ENCODE measurements around the gene FSTL4.
A peak's percentile ranks its signal among the peaks of the same experiment; 100 is the strongest.

The FSTL4 gene

GRCh38 chr5:133203317-133204305 is 408.7 kb downstream of the FSTL4 start:
- no peak for DNase-seq

- no peak for DNase-seq
Observed at GRCh38 chr5:133202066-133202665, 410.2 kb downstream of the FSTL4 start.

DNA sequence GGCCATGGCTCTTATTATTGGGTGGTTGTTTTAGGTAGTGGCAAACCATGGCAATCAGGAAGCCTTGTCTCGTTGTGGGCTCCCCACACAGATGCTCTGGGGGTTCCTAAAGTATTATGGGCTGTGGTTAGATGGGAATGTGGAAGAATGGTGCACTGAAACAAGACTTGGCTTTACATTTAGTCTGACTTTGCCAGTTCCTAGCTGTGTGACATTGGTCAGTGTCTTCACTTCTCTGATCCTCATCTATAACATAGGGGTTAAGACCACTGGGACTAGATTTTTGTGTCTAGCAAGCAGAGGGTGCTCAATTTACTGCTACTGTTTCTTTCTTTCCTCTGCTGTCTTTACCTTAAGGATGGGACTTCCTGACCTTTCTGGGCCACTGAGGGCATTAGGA is 411.0 kb downstream of the FSTL4 start:
- no peak for DNase-seq

DNA sequence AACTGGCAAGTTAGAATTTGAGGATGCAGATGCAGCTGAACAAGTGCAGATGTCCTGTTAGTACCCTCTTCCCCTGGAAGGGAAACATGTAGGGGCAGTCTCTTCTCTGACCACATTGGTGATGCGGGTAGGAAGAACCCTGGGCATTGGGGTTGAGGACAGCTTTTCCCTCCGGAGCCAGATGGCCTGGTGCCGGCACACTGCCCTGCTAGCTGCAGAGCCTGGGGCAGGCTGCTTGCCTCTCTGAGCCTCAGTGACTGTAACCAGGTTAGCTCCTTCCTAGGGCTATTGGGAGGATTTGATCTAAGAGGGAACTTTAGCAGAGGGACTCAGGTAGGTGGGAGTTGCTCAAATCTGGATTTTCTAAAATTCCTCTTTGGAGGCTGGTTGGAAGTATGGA is 412.1 kb downstream of the FSTL4 start:
- DNase-seq = no peak

- no peak for DNase-seq
Observed at GRCh38 chr5:133199417-133200178, 412.7 kb downstream of the FSTL4 start.

GRCh38 chr5:133198511-133198910 is 413.8 kb downstream of the FSTL4 start:
- DNase-seq = no peak

GRCh38 chr5:133196441-133197085 is 415.8 kb downstream of the FSTL4 start:
- no peak for DNase-seq

GRCh38 chr5:133195250-133195649 is 417.1 kb downstream of the FSTL4 start:
- no peak for DNase-seq

DNA sequence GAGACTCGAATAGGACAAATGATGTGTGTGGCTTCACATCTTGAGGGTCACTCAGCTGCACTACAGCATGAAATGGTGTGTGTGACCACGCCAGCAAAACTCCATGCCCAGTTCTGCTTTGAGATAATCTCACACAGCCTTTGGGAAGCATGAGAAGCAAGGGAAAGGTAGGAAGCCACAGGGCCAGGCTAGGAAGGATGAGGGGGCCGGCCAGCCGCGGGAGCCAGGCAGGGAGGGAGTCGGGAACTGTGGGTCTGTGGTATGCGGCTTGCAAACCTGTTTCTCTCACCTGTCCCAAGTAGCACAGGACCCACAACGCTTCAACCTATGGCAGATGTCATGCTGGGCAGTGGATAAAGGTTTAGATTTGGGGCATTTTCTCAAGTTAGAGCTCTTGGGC is 418.5 kb downstream of the FSTL4 start:
- DNase-seq = no peak

- DNase-seq = no peak
Observed at GRCh38 chr5:133192716-133193115, 419.6 kb downstream of the FSTL4 start.

- DNase-seq = no peak
Observed at GRCh38 chr5:133189881-133190280, 422.5 kb downstream of the FSTL4 start.

- no peak for DNase-seq
Observed at GRCh38 chr5:133179405-133179804, 432.9 kb downstream of the FSTL4 start.

DNA sequence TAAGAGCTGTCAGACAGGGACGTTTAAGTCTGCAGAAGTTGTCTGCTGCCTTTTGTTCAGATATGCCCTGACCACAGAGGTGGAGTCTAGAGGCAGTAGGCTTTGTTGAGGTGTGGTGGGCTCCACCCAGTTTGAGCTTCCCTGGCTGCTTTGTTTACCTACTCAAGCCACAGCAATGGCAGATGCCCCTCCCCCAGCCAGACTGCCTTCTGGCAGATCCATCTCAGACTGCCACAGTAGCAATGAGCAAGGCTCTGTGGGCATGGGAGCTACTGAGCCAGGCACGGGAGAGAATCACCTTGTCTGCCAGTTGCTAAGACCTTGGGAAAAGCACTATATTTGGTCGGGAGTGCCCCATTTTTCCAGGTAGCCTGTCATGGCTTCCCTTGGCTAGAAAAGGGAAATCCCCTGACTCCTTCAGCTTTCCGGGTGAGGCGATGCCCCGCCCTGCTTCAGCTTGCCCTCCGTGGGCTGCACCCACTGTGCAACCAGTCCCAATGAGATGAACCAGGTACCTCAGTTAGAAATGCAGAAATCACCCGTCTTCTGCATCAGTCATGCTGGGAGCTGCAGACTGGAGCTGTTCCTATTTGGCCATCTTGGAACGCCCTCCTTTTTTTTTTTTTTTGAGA is 441.5 kb downstream of the FSTL4 start:
- DNase-seq = peak; percentile 51 to 72

DNA sequence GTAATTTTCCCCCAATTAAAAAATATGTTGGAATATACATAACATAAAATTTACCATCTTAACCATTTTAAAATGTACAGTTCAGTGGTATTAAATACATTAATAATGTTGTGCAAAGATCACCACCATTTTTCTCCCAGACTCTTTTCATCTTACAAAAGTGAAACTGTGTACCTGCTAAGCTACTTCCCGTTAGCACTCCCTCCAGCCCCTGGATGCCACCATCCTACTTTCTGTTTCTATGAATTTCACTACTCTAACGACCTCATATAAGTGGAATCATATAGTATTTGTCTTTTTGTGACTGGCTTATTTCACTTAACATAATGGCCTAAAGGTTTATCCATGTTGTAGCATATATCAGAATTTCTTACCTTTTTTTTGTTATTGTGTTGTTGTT is 447.6 kb downstream of the FSTL4 start:
- DNase-seq = no peak

- no peak for DNase-seq
Observed at GRCh38 chr5:133163839-133164238, 448.5 kb downstream of the FSTL4 start.

GRCh38 chr5:133159543-133159942 is 452.8 kb downstream of the FSTL4 start:
- no peak for DNase-seq

GRCh38 chr5:133155326-133155969 is 456.9 kb downstream of the FSTL4 start:
- no peak for DNase-seq

DNA sequence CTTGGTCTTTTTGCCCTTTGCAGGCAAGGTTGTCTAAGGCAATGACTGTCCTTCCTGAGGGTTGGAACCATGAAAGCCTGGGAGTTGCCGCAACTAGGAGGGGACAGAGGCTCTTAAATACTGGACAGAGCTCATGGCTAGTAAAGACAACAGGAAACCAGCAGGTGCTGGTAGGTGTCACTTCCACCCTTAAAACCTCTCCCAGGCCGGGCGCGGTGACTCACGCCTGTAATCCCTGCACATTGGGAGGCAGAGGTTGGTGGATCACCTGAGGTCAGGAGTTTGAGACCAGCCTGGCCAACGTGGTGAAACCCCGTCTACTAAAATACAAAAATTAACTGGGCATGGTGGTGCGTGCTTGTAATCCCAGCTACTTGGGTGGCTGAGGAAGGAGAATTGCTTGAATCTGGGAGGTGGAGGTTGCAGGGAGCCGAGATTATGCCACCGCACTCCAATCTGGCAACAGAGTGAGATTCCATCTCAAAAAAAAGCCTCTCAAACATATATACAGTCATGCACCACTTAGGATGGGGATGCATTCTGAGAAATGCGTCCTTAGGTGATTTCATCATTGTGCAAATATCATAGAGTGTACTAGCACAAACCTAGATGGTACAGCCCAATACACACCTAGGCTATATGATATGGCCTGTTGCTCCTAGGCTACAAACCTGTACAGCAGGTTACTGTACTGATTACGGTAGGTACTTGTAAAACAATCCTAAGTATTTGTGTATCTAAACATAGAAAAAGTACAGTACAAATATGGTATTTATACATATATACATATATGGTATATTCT is 457.9 kb downstream of the FSTL4 start:
- DNase-seq = no peak

DNA sequence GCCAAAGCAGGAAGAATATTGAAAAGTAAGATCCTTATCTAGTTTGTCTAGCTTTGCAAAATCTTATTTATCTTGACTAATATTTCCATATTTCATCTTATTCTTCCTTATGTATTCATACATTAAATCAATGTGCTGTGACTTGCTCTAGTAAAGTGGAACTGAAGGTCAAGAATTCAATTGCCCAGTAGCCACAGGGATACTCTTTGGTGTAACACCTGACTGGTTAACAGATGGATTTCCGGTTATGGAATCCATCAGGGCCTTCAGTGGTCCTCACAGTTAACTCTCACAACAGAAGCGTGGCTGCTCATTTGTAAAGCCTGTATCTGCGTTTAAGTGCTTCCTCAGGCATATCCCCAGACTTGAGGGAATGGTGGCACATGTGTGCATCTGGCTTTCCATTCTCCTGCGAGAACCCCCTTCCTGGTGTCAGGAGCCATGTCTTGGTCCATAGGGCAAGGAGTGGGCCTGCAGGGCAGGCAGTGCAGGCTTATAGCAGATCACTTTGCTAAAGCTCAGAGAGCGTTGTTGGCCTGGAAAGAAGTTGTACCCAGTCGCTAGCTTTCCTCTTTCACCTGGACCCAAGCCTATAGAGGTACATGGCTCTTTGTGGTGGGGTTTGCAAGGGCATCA is 461.3 kb downstream of the FSTL4 start:
- DNase-seq = no peak

GRCh38 chr5:133149345-133149744 is 463.0 kb downstream of the FSTL4 start:
- DNase-seq = no peak
